WTC11 (cell line): Measurements from ENCODE around the gene C20orf141. TPM values are rescaled to one million over a fixed set of nuclear protein-coding genes. Genes with fewer than 3 reads are reported as not detected.
A peak's percentile ranks its signal among the peaks of the same experiment; 100 is the strongest.

Source experiments
- ATAC-seq: fragments of 200-7000 bp; cut with Tn5 transposase; 2 replicates; pipeline ENCODE4 v1.10.0; 2021; ENCODE audit warnings: mild to moderate bottlenecking, moderate library complexity
- CTCF ChIA-PET: fragments of 300-600 bp; sonication (Branson Sonifier 250); formaldehyde crosslinking; loops from one replicate; lab custom pipeline; 2021; ENCODE audit warnings: antibody characterized with exemption; lab: Charles Lee
- POLR2A ChIA-PET: fragments of 350-600 bp; sonication (Branson Sonifier 250); formaldehyde crosslinking; loops from one replicate; lab custom pipeline; 2021; ENCODE audit warnings: antibody characterized with exemption; lab: Charles Lee
- DNase-seq: peaks from one replicate; pipeline ENCODE4 v3.0.0; 2021; ENCODE audit warnings: low spot score
- H3K27ac Mint-ChIP-seq: 2 replicates; pipeline ENCODE4 v1.8.0; 2021; ENCODE audit warnings: mixed read lengths
- H3K27me3 Mint-ChIP-seq: 2 replicates; pipeline ENCODE4 v1.8.0; 2021; ENCODE audit warnings: low read depth, mild to moderate bottlenecking, moderate library complexity, mixed read lengths
- H3K36me3 Mint-ChIP-seq: 2 replicates; pipeline ENCODE4 v1.8.0; 2021; ENCODE audit warnings: mixed read lengths
- H3K4me1 Mint-ChIP-seq: 2 replicates; pipeline ENCODE4 v1.8.0; 2022; ENCODE audit warnings: mixed read lengths
- H3K4me3 Mint-ChIP-seq: 2 replicates; pipeline ENCODE4 v1.8.0; 2021; ENCODE audit warnings: mild to moderate bottlenecking, moderate library complexity, mixed read lengths
- H3K9me3 Mint-ChIP-seq: 2 replicates; pipeline ENCODE4 v1.8.0; 2021; ENCODE audit warnings: mixed read lengths
- ETV6 ChIP-seq: sonication (generic); formaldehyde crosslinking; IDR thresholded peaks from 2 replicates; pipeline ENCODE4 v1.8.1; 2022; ENCODE audit warnings: mild to moderate bottlenecking, missing genetic modification reagents
- FOXP1 ChIP-seq: sonication (generic); formaldehyde crosslinking; IDR thresholded peaks from 2 replicates; pipeline ENCODE4 v1.8.0; 2022; ENCODE audit warnings: missing genetic modification reagents, mild to moderate bottlenecking, moderate library complexity, borderline replicate concordance
- RORB ChIP-seq: fragments of 250-450 bp; sonication (Bioruptor Pico); IDR thresholded peaks from 2 replicates; pipeline ENCODE4 v1.9.0; 2021; ENCODE audit warnings: mild to moderate bottlenecking
- SP1 ChIP-seq: sonication (generic); formaldehyde crosslinking; conservative IDR thresholded peaks from 2 replicates; pipeline ENCODE4 v1.8.1; 2022; ENCODE audit warnings: missing genetic modification reagents
- TEAD1 ChIP-seq: sonication (generic); formaldehyde crosslinking; IDR thresholded peaks from 2 replicates; pipeline ENCODE4 v1.8.0; 2022; ENCODE audit warnings: mild to moderate bottlenecking, missing genetic modification reagents
- TP53 ChIP-seq: sonication (generic); formaldehyde crosslinking; IDR thresholded peaks from 2 replicates; pipeline ENCODE4 v1.8.1; 2023; ENCODE audit warnings: mild to moderate bottlenecking, missing genetic modification reagents
- ZBTB21 ChIP-seq: sonication (generic); formaldehyde crosslinking; IDR thresholded peaks from 2 replicates; pipeline ENCODE4 v1.8.1; 2023; ENCODE audit warnings: mild to moderate bottlenecking, missing genetic modification reagents, borderline replicate concordance
- ZNF121 ChIP-seq: sonication (generic); formaldehyde crosslinking; IDR thresholded peaks from 2 replicates; pipeline ENCODE4 v1.8.0; 2023; ENCODE audit warnings: missing genetic modification reagents
- total RNA-seq: library from RNA; stranded (reverse); gene quantifications from 3 replicates; pipeline ENCODE4 v1.2.3, GENCODE V29; 2021
- TF ChIP-seq, protein P1 (sequence below): fragments of 250-450 bp; sonication (Bioruptor Pico); IDR thresholded peaks from 2 replicates; pipeline ENCODE4 v1.8.0; 2021; ENCODE audit warnings: mild to moderate bottlenecking
- TF ChIP-seq, protein P2 (sequence below): sonication (generic); formaldehyde crosslinking; IDR thresholded peaks from 2 replicates; pipeline ENCODE4 v1.8.1; 2022; ENCODE audit warnings: mild to moderate bottlenecking, moderate library complexity, missing genetic modification reagents
- TF ChIP-seq, protein P3 (sequence below): fragments of 250-450 bp; sonication (Bioruptor Pico); IDR thresholded peaks from 2 replicates; pipeline ENCODE4 v1.9.0; 2021; ENCODE audit warnings: mild to moderate bottlenecking
- TF ChIP-seq, protein P4 (sequence below): fragments of 250-450 bp; sonication (Bioruptor Pico); conservative IDR thresholded peaks from 2 replicates; pipeline ENCODE4 v1.9.0; 2021; ENCODE audit warnings: mild to moderate bottlenecking
- TF ChIP-seq, protein P5 (sequence below): sonication (generic); formaldehyde crosslinking; IDR thresholded peaks from 2 replicates; pipeline ENCODE4 v1.8.1; 2023; ENCODE audit warnings: mild to moderate bottlenecking, missing genetic modification reagents, borderline replicate concordance

The C20orf141 gene
- total RNA-seq, 1 experiment from 2014 or later = not detected

DNA sequence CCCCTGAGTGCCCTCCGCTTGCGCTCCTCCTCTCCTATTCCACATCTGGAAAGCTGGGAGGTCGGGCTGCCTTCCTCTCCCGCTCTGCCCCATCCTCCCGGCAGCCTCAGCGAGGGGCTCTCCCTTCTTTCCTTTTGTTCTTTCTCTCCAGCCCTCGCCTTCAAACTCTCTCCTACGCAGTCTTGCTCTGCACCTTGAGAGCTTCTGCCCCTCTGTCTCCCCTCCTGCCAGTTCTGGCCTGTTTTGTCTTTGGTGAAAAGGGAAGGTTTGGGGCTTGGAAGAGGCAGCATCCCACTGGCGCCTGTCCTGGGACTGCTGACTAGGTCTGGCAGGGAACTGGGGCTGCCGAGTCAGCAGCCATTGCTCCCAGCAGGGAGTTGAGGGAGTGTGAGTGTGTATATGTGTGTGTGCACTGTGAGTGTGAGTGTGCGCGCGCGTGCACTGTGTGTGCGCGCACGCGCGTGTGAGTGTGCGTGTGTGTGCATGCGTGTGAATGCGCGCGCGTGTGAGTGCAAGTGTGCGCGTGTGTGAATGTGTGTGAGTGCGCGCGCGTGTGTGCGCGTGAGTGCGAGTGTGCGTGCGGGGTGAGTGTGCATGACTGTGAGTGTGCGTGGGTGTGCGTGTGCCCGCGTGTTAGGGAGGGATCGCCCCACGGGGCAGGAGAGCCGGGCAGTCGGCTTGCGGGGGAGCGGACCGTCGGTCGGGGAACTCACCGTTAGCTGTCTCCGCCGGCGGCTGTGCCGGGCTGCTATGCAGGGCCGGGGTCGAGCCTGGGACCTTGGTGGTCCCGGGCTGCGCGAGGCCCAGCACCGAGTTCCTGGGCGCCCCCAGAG, 14.9 kb upstream of the C20orf141 start (continued):
- TF ChIP-seq, protein P1, sequence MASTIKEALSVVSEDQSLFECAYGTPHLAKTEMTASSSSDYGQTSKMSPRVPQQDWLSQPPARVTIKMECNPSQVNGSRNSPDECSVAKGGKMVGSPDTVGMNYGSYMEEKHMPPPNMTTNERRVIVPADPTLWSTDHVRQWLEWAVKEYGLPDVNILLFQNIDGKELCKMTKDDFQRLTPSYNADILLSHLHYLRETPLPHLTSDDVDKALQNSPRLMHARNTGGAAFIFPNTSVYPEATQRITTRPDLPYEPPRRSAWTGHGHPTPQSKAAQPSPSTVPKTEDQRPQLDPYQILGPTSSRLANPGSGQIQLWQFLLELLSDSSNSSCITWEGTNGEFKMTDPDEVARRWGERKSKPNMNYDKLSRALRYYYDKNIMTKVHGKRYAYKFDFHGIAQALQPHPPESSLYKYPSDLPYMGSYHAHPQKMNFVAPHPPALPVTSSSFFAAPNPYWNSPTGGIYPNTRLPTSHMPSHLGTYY (CRISPR knock-in tag) = no peak; the same call in 1 of the 2 replicates
- TF ChIP-seq, protein P2, sequence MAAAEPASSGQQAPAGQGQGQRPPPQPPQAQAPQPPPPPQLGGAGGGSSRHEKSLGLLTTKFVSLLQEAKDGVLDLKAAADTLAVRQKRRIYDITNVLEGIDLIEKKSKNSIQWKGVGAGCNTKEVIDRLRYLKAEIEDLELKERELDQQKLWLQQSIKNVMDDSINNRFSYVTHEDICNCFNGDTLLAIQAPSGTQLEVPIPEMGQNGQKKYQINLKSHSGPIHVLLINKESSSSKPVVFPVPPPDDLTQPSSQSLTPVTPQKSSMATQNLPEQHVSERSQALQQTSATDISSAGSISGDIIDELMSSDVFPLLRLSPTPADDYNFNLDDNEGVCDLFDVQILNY (CRISPR knock-in tag) = no peak; the same call in 1 of the 2 replicates
- no peak for TF ChIP-seq RORB (CRISPR knock-in tag)
- TF ChIP-seq, protein P3, sequence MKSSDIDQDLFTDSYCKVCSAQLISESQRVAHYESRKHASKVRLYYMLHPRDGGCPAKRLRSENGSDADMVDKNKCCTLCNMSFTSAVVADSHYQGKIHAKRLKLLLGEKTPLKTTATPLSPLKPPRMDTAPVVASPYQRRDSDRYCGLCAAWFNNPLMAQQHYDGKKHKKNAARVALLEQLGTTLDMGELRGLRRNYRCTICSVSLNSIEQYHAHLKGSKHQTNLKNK = no peak
- TF ChIP-seq, all 79 proteins: peak for 17

DNA sequence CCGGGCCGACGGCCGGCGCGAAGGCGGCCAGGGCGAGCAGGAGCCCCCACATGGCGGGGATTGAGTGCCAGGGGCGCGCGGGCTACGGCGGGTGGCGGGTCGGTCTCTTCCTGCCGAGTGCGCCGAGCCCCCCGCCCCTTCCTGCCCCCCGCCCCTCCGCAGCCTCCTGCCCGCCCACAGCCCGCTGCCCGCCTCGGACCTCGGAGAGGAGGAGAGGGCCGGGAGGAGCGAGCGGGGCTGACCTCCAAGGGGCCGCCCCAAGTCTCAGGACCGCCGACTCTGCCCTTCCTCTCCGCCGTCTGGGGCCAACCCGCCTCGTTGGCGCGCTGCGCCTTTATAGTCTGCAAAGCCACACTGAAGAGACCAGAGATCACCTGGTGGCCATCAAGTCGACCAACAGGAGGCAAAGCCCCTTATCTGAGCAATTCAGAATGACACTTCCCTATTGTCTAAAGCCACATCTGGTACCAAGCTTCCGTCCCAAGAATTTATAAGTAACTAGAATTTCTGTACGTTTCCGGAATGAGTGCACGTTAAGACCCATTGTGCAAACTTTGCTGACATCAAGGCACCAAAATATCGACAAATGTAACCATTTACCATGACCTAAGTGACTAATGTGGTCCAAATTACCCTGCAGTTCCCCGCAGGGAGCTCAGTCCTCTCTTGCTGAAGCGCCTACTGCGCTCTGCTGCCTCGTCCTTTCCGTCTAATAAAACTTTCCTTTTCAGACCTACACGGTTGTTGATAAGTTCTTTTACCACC, 14.1 kb upstream of the C20orf141 start, which contains the start of gene CPXM1:
Gene CPXM1, minus strand, starts transcription at position 107 of the 765 bp plus-strand sequence. Its CDS starts 55 bp downstream, at position 52.
- H3K9me3 Mint-ChIP-seq = no peaks in the 10 kb centered on the region
- H3K4me3 Mint-ChIP-seq = peak within 1 kb of the TSS; percentile 95
- CTCF ChIA-PET = interaction anchor here (0.6 to 4.5 kb wide), 12 partner anchors 16 to 134 kb away, joined by 3 to 24 read pairs (median 4); partner anchors contain the start of gene TMEM239
- H3K27me3 Mint-ChIP-seq = peaks cover 57% of the 10 kb centered on the region
- POLR2A ChIA-PET = no interaction called here
- DNase-seq (peak; percentile 77), ATAC-seq (peak; percentile 78)
- H3K27ac Mint-ChIP-seq = peak within 1 kb of the TSS; percentile 75
- peaks cover 31% of the 10 kb centered on the region for H3K4me1 Mint-ChIP-seq
- TF ChIP-seq TEAD1 (CRISPR knock-in tag) (0 out of 2 replicates have a peak, but pooled peaks have one; percentile 8), ETV6 (CRISPR knock-in tag) (no peak), SP1 (CRISPR knock-in tag) (peak; percentile 68), ZBTB21 (CRISPR knock-in tag) (0 out of 2 replicates have a peak, but pooled peaks have one; percentile 32), ZNF121 (CRISPR knock-in tag) (no peak), FOXP1 (CRISPR knock-in tag) (no peak), TP53 (0 out of 2 replicates have a peak, but pooled peaks have one; percentile 7)
- TF ChIP-seq, protein P4, sequence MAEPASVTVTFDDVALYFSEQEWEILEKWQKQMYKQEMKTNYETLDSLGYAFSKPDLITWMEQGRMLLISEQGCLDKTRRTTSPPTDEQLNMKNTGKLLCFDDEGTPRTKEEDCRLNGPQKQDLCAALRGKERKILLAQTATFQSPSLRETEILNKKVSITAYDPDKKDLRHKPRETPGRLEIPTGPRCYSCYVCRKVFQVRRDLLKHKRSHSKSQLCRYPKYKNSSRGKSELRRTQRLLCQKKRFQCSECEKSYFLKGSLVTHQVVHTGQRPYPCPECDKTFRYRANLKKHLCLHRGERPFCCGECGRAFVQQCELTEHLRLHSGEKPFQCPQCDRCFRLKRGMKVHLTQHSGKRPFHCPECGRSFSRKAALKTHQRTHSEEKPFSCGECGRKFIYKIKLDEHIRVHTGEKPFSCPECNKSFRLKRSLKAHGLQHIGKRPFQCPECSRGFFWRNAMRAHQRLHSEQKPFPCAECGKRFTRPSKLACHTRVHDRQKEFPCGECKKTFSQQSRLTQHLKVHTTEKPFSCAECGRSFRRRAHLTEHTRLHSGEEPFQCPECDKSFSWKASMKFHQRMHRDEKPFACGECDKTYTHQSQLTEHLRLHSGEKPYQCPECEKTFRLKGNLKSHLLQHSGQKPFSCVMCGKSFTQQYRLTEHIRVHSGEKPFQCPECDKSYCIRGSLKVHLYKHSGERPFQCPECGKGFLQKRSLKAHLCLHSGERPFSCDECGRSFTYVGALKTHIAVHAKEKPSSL (CRISPR knock-in tag) = no peak
- TF ChIP-seq, protein P5, sequence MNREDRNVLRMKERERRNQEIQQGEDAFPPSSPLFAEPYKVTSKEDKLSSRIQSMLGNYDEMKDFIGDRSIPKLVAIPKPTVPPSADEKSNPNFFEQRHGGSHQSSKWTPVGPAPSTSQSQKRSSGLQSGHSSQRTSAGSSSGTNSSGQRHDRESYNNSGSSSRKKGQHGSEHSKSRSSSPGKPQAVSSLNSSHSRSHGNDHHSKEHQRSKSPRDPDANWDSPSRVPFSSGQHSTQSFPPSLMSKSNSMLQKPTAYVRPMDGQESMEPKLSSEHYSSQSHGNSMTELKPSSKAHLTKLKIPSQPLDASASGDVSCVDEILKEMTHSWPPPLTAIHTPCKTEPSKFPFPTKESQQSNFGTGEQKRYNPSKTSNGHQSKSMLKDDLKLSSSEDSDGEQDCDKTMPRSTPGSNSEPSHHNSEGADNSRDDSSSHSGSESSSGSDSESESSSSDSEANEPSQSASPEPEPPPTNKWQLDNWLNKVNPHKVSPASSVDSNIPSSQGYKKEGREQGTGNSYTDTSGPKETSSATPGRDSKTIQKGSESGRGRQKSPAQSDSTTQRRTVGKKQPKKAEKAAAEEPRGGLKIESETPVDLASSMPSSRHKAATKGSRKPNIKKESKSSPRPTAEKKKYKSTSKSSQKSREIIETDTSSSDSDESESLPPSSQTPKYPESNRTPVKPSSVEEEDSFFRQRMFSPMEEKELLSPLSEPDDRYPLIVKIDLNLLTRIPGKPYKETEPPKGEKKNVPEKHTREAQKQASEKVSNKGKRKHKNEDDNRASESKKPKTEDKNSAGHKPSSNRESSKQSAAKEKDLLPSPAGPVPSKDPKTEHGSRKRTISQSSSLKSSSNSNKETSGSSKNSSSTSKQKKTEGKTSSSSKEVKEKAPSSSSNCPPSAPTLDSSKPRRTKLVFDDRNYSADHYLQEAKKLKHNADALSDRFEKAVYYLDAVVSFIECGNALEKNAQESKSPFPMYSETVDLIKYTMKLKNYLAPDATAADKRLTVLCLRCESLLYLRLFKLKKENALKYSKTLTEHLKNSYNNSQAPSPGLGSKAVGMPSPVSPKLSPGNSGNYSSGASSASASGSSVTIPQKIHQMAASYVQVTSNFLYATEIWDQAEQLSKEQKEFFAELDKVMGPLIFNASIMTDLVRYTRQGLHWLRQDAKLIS (CRISPR knock-in tag) = no peak
- H3K36me3 Mint-ChIP-seq = peaks cover 16% of the 10 kb centered on the region
